Stimulated activated CD4-positive, alpha-beta T cell treated with anti-CD3 and anti-CD28 coated beads, TNF-alpha, amount 100 ng/mL, for 48 hours (primary cell): ENCODE measurements around the gene FEZF2.

Experiments
- DNase-seq, 3 donors: peaks; one replicate each; pipeline ENCODE4 v3.0.0-alpha.2; 2020; ENCODE audit warnings: low read depth in 3 of 3

The FEZF2 gene

DNA sequence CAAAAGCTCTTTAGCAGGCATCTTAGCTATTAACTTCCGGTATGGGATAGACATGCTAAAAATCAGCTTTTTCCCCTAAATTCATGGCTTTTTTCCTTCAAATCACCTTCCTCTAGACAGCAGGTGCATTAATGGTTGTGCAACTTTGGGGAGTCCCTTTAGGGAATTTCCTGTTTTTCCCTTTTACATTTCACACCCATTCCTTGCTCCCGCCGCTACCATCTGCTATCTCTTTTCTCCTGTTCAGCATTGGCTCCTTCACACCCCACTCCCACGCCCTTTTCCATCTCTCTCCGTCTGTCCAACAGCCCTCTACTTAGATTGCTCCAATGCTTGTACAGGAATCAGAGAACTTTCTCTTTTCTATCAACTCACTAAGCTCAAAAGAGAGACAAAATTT, 43.4 kb downstream of the FEZF2 start:
- no peak for DNase-seq

DNA sequence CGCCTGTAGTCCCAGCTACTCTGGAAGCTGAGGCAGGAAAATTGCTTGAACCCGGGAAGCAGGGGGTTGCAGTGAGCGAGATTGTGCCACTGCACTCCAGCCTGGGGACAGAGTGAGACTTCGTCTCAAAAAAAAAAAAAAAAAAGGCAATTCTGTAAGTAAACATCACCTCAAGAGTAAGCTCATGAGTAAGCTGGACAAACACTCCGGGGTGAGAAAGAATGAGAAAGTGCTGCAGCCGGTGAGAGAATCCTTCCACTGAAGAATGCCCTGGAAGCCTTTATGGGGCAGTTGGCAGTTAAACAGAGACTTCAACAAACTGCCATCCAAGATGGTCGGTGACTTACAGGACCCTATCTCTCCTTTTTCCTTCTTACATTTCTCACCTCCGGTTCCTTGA, 47.5 kb downstream of the FEZF2 start:
- DNase-seq, result no peak

GRCh38 chr3:62323241-62323640, 50.1 kb downstream of the FEZF2 start:
- DNase-seq, result no peak
